Vagina (tissue), 2 donors: Measurements from ENCODE around the gene ABL1. TPM values are rescaled to one million over a fixed set of nuclear protein-coding genes. Genes with fewer than 3 reads are reported as not detected.

Experiments
- DNase-seq, 2 donors: peaks; one replicate each; pipeline ENCODE4 v3.0.0-alpha.2; 2017; ENCODE audit errors: extremely low spot score in 2 of 2
- H3K27ac ChIP-seq: fragments of 200-600 bp; sonication (generic); one replicate; pipeline ENCODE4 v1.5.1; 2019
- H3K27me3 ChIP-seq: fragments of 200-600 bp; sonication (generic); one replicate; pipeline ENCODE4 v1.5.1; 2019
- H3K36me3 ChIP-seq, 2 donors: fragments of 200-600 bp; sonication (generic); one replicate each; pipeline ENCODE4 v1.5.1; 2017 to 2019
- H3K4me1 ChIP-seq: fragments of 200-600 bp; sonication (generic); one replicate; pipeline ENCODE4 v1.5.1; 2019
- H3K4me3 ChIP-seq, 2 donors: fragments of 200-600 bp; sonication (generic); 1 replicate in 1 of 2; 2 replicates in 1 of 2; pipeline ENCODE4 v1.5.1; 2016 to 2019
- H3K9me3 ChIP-seq: fragments of 200-600 bp; sonication (generic); one replicate; pipeline ENCODE4 v1.5.1; 2019
- POLR2A ChIP-seq, 2 donors: fragments of 450-650 bp; IDR thresholded peaks; one replicate each; pipeline ENCODE4 v1.6.1; 2017; ENCODE audit warnings: antibody characterized with exemption in 2 of 2, mild to moderate bottlenecking in 2 of 2, moderate library complexity in 2 of 2
- POLR2AphosphoS5 ChIP-seq, 2 donors: sonication (generic); formaldehyde crosslinking; IDR thresholded peaks; one replicate each; pipeline ENCODE4 v1.9.0; 2017; ENCODE audit warnings: antibody characterized with exemption in 2 of 2, mild to moderate bottlenecking in 2 of 2, low read depth in 1 of 2; ENCODE audit not compliant: insufficient read depth in 1 of 2
- intact Hi-C: fragments of 100-400 bp; cut with DNase I; formaldehyde crosslinking; loops from one replicate; pipeline ENCODE4 v1.15.1; 2023
- total RNA-seq: library from RNA; depleted of rRNA; stranded (reverse); fragments of >200 nt; gene quantifications from one replicate; pipeline ENCODE4 v1.2.3, GENCODE V29; 2016
- TF ChIP-seq, protein P1 (sequence below), 3 experiments: fragments of 450-650 bp in 2 of 3; fragments of 200-600 bp in 1 of 3; sonication (generic) in 1 of 3; IDR thresholded peaks; one replicate each; pipeline ENCODE4 v1.5.1; 2017 to 2019; ENCODE audit warnings: antibody characterized with exemption in 3 of 3, mild to moderate bottlenecking in 2 of 3, moderate library complexity in 2 of 3

ABL1 gene
- total RNA-seq, 1 donor from 2014 or later, result 68.5 TPM

DNA sequence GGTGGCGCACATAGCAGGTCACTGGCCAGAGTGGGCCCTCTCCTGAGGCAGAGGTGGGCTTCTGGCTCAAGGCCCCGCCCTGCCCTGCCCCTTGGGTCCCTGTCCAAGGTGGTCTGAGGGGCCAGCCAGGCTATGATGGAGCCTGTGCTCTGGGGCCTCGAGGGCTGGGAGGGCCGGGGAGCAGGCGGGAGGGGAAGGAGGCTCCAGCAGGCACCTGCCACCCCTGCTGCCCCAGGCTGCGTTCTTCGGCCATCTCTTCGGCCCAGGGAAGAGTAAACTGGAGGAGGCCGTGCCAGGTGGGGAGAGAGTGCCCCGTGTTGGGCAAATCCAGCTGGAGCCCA lies 89.4 kb downstream of the ABL1 start:
- Histone ChIP-seq H3K27ac (no peak overlapping the region), H3K27me3 (no peaks in the 10 kb centered on the region)
- intact Hi-C loops, result no loop called here

GRCh38 chr9:130925050-130925678 lies 90.1 kb downstream of the ABL1 start:
- Histone ChIP-seq H3K4me3 (no peak overlapping the region), H3K9me3 (no peaks in the 10 kb centered on the region), H3K27ac (no peak overlapping the region), H3K27me3 (no peaks in the 10 kb centered on the region), H3K4me1 (no peaks in the 10 kb centered on the region), H3K36me3 (no peaks in the 10 kb centered on the region)
- TF ChIP-seq POLR2AphosphoS5 (IDR thresholded peaks at IDR 0.05; ENCODE audit: insufficient read depth in 1 of 2, low read depth in 1 of 2) (no peak), POLR2A (IDR thresholded peaks at IDR 0.05) (no peak)
- TF ChIP-seq, protein P1, sequence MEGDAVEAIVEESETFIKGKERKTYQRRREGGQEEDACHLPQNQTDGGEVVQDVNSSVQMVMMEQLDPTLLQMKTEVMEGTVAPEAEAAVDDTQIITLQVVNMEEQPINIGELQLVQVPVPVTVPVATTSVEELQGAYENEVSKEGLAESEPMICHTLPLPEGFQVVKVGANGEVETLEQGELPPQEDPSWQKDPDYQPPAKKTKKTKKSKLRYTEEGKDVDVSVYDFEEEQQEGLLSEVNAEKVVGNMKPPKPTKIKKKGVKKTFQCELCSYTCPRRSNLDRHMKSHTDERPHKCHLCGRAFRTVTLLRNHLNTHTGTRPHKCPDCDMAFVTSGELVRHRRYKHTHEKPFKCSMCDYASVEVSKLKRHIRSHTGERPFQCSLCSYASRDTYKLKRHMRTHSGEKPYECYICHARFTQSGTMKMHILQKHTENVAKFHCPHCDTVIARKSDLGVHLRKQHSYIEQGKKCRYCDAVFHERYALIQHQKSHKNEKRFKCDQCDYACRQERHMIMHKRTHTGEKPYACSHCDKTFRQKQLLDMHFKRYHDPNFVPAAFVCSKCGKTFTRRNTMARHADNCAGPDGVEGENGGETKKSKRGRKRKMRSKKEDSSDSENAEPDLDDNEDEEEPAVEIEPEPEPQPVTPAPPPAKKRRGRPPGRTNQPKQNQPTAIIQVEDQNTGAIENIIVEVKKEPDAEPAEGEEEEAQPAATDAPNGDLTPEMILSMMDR (IDR thresholded peaks at IDR 0.05), result no peak
- DNase-seq, result no peak
- intact Hi-C loops, result no loop called here

More for the DNA sequence above, 89.4 kb downstream of the ABL1 start:
- TF ChIP-seq, protein P1 (IDR thresholded peaks at IDR 0.05), result no peak
- TF ChIP-seq POLR2A (IDR thresholded peaks at IDR 0.05), result no peak
- Histone ChIP-seq H3K9me3 (no peaks in the 10 kb centered on the region), H3K4me1 (no peaks in the 10 kb centered on the region), H3K4me3 (no peak overlapping the region), H3K36me3 (no peaks in the 10 kb centered on the region)
- no peak for DNase-seq

DNA sequence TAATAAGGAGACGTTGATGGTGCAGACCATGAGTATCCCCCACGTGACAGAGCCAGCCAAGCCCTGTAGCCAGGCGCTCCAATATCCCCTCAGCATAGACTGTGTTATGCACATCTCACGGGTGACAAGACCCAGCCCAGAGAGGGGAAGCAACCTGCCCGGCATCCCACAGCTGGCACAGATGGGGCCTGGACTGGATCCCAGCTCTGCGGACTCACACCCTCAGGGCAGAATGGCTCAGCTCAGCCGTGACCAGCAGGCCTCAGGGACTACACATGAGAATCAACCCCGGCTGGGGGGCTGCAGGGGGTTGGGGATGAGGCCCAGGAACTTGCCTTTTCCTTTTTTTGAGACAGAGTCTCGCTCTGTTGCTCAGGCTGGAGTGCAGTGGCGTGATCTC lies 92.3 kb downstream of the ABL1 start:
- no peaks in the 10 kb centered on the region for H3K9me3 ChIP-seq
- no peak for DNase-seq
- H3K36me3 ChIP-seq, result no peaks in the 10 kb centered on the region
- TF ChIP-seq POLR2AphosphoS5 (IDR thresholded peaks at IDR 0.05; ENCODE audit: insufficient read depth in 1 of 2, low read depth in 1 of 2) (no peak), POLR2A (IDR thresholded peaks at IDR 0.05) (no peak)
- TF ChIP-seq, protein P1 (IDR thresholded peaks at IDR 0.05), result no peak
- intact Hi-C loops, result no loop called here
- no peak overlapping the region for H3K4me3 ChIP-seq
- no peaks in the 10 kb centered on the region for H3K27me3 ChIP-seq
- no peak overlapping the region for H3K27ac ChIP-seq
- H3K4me1 ChIP-seq, result peaks cover 2% of the 10 kb centered on the region

GRCh38 chr9:130927995-130928900 lies 93.2 kb downstream of the ABL1 start:
- peaks cover 11% of the 10 kb centered on the region for H3K4me1 ChIP-seq
- H3K4me3 ChIP-seq, result no peak overlapping the region
- no peak for DNase-seq
- H3K27me3 ChIP-seq, result no peaks in the 10 kb centered on the region
- intact Hi-C loops, result no loop called here
- H3K36me3 ChIP-seq, result no peaks in the 10 kb centered on the region
- TF ChIP-seq, protein P1 (IDR thresholded peaks at IDR 0.05), result no peak
- TF ChIP-seq POLR2A (IDR thresholded peaks at IDR 0.05) (no peak), POLR2AphosphoS5 (IDR thresholded peaks at IDR 0.05; ENCODE audit: insufficient read depth in 1 of 2, low read depth in 1 of 2) (no peak)
- H3K27ac ChIP-seq, result no peak overlapping the region
- no peaks in the 10 kb centered on the region for H3K9me3 ChIP-seq

GRCh38 chr9:130929571-130930038 lies 94.6 kb downstream of the ABL1 start:
- Histone ChIP-seq H3K27ac (no peak overlapping the region), H3K9me3 (no peaks in the 10 kb centered on the region), H3K27me3 (peaks cover 6% of the 10 kb centered on the region), H3K4me1 (peaks cover 13% of the 10 kb centered on the region), H3K36me3 (no peaks in the 10 kb centered on the region), H3K4me3 (no peak overlapping the region)
- DNase-seq, result no peak
- intact Hi-C loops, result no loop called here
- no peak for TF ChIP-seq POLR2A (IDR thresholded peaks at IDR 0.05)
- no peak for TF ChIP-seq POLR2AphosphoS5 (IDR thresholded peaks at IDR 0.05; ENCODE audit: insufficient read depth in 1 of 2, low read depth in 1 of 2)
- TF ChIP-seq, protein P1 (IDR thresholded peaks at IDR 0.05), result no peak
